K562 (cell line): ENCODE data around the gene LMOD1. TPM values are rescaled to one million over a fixed set of nuclear protein-coding genes. Genes with fewer than 3 reads are reported as not detected.

Experiments
- CHD2 ChIP-seq: IDR thresholded peaks from 2 replicates; pipeline ENCODE4 v1.6.1; 2011; ENCODE audit warnings: low read depth, low read length
- HEY1 ChIP-seq: fragments of 250-450 bp; sonication (Bioruptor Pico); IDR thresholded peaks from 2 replicates; pipeline ENCODE4 v1.5.0; 2020; ENCODE audit warnings: mild to moderate bottlenecking, moderate library complexity, borderline replicate concordance
- NFIC ChIP-seq: fragments of 450-650 bp; IDR thresholded peaks from 2 replicates; pipeline ENCODE4 v1.6.1; 2017; ENCODE audit warnings: mild to moderate bottlenecking, inconsistent platforms
- PHB ChIP-seq: fragments of 250-450 bp; sonication (Bioruptor Pico); IDR thresholded peaks from 2 replicates; pipeline ENCODE4 v1.5.0; 2021
- POLR2AphosphoS5 ChIP-seq: IDR thresholded peaks from 2 replicates; pipeline ENCODE4 v1.6.1; 2011; ENCODE audit warnings: mild to moderate bottlenecking, low read depth, low read length, moderate library complexity; ENCODE audit not compliant: control insufficient read depth, insufficient read depth
- POLR2B ChIP-seq: fragments of 450-650 bp; IDR thresholded peaks from 2 replicates; pipeline ENCODE4 v1.6.1; 2018; ENCODE audit warnings: low read depth; ENCODE audit not compliant: partially characterized antibody
- PRMT5 ChIP-seq: sonication (generic); formaldehyde crosslinking; IDR thresholded peaks from 2 replicates; pipeline ENCODE4 v1.5.0; 2020; ENCODE audit warnings: missing genetic modification reagents
- SUPT5H ChIP-seq: fragments of 450-650 bp; IDR thresholded peaks from 2 replicates; pipeline ENCODE4 v1.6.1; 2016
- TAF9B ChIP-seq: fragments of 450-650 bp; IDR thresholded peaks from 2 replicates; pipeline ENCODE4 v1.6.1; 2018; ENCODE audit warnings: mild to moderate bottlenecking; ENCODE audit not compliant: partially characterized antibody
- ZFP30 ChIP-seq: fragments of 250-450 bp; sonication (Bioruptor Pico); IDR thresholded peaks from 2 replicates; pipeline ENCODE4 v1.8.0; 2022; ENCODE audit warnings: moderate library complexity, mild to moderate bottlenecking, inconsistent platforms, borderline replicate concordance
- ZNF143 ChIP-seq: sonication (generic); formaldehyde crosslinking; IDR thresholded peaks from 2 replicates; pipeline ENCODE4 v1.9.0; 2022; ENCODE audit warnings: mild to moderate bottlenecking, missing genetic modification reagents
- ZNF699 ChIP-seq: fragments of 250-450 bp; sonication (Bioruptor Pico); IDR thresholded peaks from 2 replicates; pipeline ENCODE4 v1.8.0; 2021; ENCODE audit warnings: mild to moderate bottlenecking, moderate library complexity; ENCODE audit not compliant: insufficient replicate concordance
- ZNF75A ChIP-seq: fragments of 450-650 bp; formaldehyde crosslinking; IDR thresholded peaks from 2 replicates; pipeline ENCODE4 v1.4.0; 2020; ENCODE audit warnings: mild to moderate bottlenecking
- ZNF77 ChIP-seq: fragments of 250-450 bp; sonication (Bioruptor Pico); IDR thresholded peaks from 2 replicates; pipeline ENCODE4 v1.5.0; 2020
- polyA plus RNA-seq, 8 experiments: library from polyadenylated mRNA; depleted of rRNA in 4 of 8; stranded (reverse) in 5 of 8; unstranded in 3 of 8; fragments of >200 nt; fragmentation: Nextera tagmentation in 2 of 8; fragmentation: Illumina TruSeq in 1 of 8; extraction: Ambion mirVana in 2 of 8; extraction: Trizol in 1 of 8; gene quantifications; 2 replicates each; pipeline versions ENCODE4 v1.2.1 to v1.2.3, GENCODE V29; 2011 to 2014; ENCODE audit warnings: inconsistent platforms in 1 of 8, missing spikeins in 1 of 8
- total RNA-seq, 7 experiments: library from RNA; depleted of rRNA in 6 of 7; stranded (reverse); fragments of >200 nt in 6 of 7; fragmentation: Illumina TruSeq in 2 of 7; extraction: Trizol in 2 of 7; gene quantifications; 2 replicates each; pipeline versions ENCODE4 v1.2.1 to v1.2.3, GENCODE V29; 2011 to 2021; ENCODE audit warnings: low replicate concordance in 1 of 7
- TF ChIP-seq, protein P1 (sequence below): sonication (generic); formaldehyde crosslinking; IDR thresholded peaks from 2 replicates; pipeline ENCODE4 v1.8.0; 2022; ENCODE audit warnings: missing genetic modification reagents, mild to moderate bottlenecking, moderate library complexity, borderline replicate concordance
- TF ChIP-seq, protein P2 (sequence below): fragments of 450-650 bp; IDR thresholded peaks from 2 replicates; pipeline ENCODE4 v1.7.1; 2018; ENCODE audit warnings: mild to moderate bottlenecking, low read depth; ENCODE audit not compliant: partially characterized antibody
- TF ChIP-seq, protein P3 (sequence below): fragments of 250-450 bp; sonication (Bioruptor Pico); IDR thresholded peaks from 2 replicates; pipeline ENCODE4 v1.4.0; 2020; ENCODE audit warnings: mild to moderate bottlenecking, moderate library complexity
- TF ChIP-seq, protein P4 (sequence below): fragments of 250-450 bp; sonication (Bioruptor Pico); IDR thresholded peaks from 2 replicates; pipeline ENCODE4 v1.9.0; 2021; ENCODE audit warnings: mild to moderate bottlenecking
- TF ChIP-seq, protein P5 (sequence below), 2 experiments: fragments of 150-350 bp in 1 of 2; IDR thresholded peaks; 2 replicates each; pipeline ENCODE4 v1.6.1; 2012 to 2016; ENCODE audit warnings: low read depth in 2 of 2, low read length in 2 of 2, mild to moderate bottlenecking in 1 of 2, moderate library complexity in 1 of 2

The LMOD1 gene
- total and polyA plus RNA-seq, 9 of the 15 experiments (the other 6 are each of a cell fraction or from before 2014, with no cell fraction given): 0.03 to 0.54 (median 0.38) TPM; not detected in 1

DNA sequence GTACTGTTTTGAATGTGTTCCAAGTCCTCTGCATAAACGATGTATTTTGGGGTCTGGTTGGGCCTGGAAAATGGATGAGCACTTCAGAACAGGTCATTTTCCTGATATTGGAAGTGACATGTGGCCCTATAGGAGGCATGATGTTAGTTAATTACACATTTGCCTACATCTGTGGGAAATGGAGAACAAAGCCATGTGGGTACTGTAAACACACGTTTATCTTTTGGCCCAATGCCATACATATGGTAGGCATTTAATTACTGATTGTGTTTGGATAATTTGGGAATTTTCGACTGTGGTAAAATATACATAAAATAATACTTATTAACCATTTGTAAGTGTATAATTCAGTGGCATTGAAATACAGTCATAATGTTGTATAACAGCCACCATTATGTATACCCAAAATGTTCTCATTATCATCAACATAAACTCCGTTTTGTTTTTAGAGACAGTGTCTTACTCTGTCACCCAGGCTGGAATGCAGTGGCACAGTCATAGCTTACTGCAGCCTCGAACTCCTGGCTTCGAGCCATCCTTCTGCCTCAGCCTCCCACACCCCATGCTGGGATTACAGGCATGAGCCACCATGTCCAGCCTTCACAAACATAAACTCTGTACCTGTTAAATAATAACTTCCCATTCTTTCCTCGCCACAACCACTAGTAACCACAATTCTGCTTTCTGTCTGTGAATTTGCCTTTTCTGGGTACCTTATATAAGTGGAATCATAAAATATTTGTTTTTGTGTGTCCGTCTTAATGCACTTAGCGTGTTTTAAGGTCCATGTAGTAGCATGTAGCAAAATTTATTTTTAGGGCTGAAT lies 24.2 kb upstream of the LMOD1 start (continued):
- TF ChIP-seq, protein P1, sequence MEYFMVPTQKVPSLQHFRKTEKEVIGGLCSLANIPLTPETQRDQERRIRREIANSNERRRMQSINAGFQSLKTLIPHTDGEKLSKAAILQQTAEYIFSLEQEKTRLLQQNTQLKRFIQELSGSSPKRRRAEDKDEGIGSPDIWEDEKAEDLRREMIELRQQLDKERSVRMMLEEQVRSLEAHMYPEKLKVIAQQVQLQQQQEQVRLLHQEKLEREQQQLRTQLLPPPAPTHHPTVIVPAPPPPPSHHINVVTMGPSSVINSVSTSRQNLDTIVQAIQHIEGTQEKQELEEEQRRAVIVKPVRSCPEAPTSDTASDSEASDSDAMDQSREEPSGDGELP (CRISPR knock-in tag): no peak
- no peak for TF ChIP-seq ZFP30 (CRISPR knock-in tag)
- TF ChIP-seq NFIC: peak; percentile 91
- peak; percentile 73 for TF ChIP-seq POLR2B
- no peak for TF ChIP-seq TAF9B
- TF ChIP-seq, protein P2, sequence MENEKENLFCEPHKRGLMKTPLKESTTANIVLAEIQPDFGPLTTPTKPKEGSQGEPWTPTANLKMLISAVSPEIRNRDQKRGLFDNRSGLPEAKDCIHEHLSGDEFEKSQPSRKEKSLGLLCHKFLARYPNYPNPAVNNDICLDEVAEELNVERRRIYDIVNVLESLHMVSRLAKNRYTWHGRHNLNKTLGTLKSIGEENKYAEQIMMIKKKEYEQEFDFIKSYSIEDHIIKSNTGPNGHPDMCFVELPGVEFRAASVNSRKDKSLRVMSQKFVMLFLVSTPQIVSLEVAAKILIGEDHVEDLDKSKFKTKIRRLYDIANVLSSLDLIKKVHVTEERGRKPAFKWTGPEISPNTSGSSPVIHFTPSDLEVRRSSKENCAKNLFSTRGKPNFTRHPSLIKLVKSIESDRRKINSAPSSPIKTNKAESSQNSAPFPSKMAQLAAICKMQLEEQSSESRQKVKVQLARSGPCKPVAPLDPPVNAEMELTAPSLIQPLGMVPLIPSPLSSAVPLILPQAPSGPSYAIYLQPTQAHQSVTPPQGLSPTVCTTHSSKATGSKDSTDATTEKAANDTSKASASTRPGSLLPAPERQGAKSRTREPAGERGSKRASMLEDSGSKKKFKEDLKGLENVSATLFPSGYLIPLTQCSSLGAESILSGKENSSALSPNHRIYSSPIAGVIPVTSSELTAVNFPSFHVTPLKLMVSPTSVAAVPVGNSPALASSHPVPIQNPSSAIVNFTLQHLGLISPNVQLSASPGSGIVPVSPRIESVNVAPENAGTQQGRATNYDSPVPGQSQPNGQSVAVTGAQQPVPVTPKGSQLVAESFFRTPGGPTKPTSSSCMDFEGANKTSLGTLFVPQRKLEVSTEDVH: peak; percentile 37
- TF ChIP-seq, protein P3, sequence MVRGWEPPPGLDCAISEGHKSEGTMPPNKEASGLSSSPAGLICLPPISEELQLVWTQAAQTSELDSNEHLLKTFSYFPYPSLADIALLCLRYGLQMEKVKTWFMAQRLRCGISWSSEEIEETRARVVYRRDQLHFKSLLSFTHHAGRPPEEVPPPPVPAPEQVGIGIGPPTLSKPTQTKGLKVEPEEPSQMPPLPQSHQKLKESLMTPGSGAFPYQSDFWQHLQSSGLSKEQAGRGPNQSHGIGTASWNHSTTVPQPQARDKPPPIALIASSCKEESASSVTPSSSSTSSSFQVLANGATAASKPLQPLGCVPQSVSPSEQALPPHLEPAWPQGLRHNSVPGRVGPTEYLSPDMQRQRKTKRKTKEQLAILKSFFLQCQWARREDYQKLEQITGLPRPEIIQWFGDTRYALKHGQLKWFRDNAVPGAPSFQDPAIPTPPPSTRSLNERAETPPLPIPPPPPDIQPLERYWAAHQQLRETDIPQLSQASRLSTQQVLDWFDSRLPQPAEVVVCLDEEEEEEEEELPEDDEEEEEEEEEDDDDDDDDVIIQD (CRISPR knock-in tag): no peak
- TF ChIP-seq CHD2: 0 out of 2 replicates have a peak, but pooled peaks have one; percentile 8
- no peak for TF ChIP-seq HEY1 (CRISPR knock-in tag)
- TF ChIP-seq SUPT5H: peak; percentile 69
- TF ChIP-seq ZNF77 (CRISPR knock-in tag): no peak
- TF ChIP-seq PHB (CRISPR knock-in tag): no peak
- TF ChIP-seq, protein P4, sequence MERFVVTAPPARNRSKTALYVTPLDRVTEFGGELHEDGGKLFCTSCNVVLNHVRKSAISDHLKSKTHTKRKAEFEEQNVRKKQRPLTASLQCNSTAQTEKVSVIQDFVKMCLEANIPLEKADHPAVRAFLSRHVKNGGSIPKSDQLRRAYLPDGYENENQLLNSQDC (CRISPR knock-in tag): 0 out of 2 replicates have a peak, but pooled peaks have one; percentile 8
- peak; percentile 60 for TF ChIP-seq POLR2AphosphoS5
- TF ChIP-seq, protein P5, sequence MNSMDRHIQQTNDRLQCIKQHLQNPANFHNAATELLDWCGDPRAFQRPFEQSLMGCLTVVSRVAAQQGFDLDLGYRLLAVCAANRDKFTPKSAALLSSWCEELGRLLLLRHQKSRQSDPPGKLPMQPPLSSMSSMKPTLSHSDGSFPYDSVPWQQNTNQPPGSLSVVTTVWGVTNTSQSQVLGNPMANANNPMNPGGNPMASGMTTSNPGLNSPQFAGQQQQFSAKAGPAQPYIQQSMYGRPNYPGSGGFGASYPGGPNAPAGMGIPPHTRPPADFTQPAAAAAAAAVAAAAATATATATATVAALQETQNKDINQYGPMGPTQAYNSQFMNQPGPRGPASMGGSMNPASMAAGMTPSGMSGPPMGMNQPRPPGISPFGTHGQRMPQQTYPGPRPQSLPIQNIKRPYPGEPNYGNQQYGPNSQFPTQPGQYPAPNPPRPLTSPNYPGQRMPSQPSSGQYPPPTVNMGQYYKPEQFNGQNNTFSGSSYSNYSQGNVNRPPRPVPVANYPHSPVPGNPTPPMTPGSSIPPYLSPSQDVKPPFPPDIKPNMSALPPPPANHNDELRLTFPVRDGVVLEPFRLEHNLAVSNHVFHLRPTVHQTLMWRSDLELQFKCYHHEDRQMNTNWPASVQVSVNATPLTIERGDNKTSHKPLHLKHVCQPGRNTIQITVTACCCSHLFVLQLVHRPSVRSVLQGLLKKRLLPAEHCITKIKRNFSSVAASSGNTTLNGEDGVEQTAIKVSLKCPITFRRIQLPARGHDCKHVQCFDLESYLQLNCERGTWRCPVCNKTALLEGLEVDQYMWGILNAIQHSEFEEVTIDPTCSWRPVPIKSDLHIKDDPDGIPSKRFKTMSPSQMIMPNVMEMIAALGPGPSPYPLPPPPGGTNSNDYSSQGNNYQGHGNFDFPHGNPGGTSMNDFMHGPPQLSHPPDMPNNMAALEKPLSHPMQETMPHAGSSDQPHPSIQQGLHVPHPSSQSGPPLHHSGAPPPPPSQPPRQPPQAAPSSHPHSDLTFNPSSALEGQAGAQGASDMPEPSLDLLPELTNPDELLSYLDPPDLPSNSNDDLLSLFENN (IDR thresholded peaks at IDR 0.05; ENCODE audit: low read depth in 2 of 2, low read length in 2 of 2): no peak
- TF ChIP-seq PRMT5 (CRISPR knock-in tag): no peak
- no peak for TF ChIP-seq ZNF75A (CRISPR knock-in tag)
- no peak for TF ChIP-seq ZNF143 (CRISPR knock-in tag)
- TF ChIP-seq ZNF699: no peak
